Mesothelial cell of epicardium (in vitro differentiated cells): ENCODE data around the gene KCNA2. TPM values are rescaled to one million over a fixed set of nuclear protein-coding genes. Genes with fewer than 3 reads are reported as not detected.

Experiments
- DNase-seq, 2 experiments: peaks; one replicate each; pipeline ENCODE4 v3.0.0; 2021; ENCODE audit warnings: low spot score in 2 of 2; ENCODE audit not compliant: unreplicated experiment in 2 of 2
- H3K27ac Mint-ChIP-seq: 2 replicates; pipeline ENCODE4 v1.8.0; 2021; ENCODE audit warnings: mixed read lengths
- H3K27me3 Mint-ChIP-seq: 2 replicates; pipeline ENCODE4 v1.8.0; 2021; ENCODE audit warnings: low read depth, mixed read lengths
- H3K36me3 Mint-ChIP-seq: 2 replicates; pipeline ENCODE4 v1.8.0; 2021; ENCODE audit warnings: mixed read lengths
- H3K4me1 Mint-ChIP-seq: 2 replicates; pipeline ENCODE4 v1.8.0; 2021; ENCODE audit warnings: mixed read lengths
- H3K4me3 Mint-ChIP-seq: 2 replicates; pipeline ENCODE4 v1.8.0; 2021; ENCODE audit warnings: mild to moderate bottlenecking, moderate library complexity, mixed read lengths
- H3K9me3 Mint-ChIP-seq: 2 replicates; pipeline ENCODE4 v1.8.0; 2021; ENCODE audit warnings: mixed read lengths
- CTCF ChIP-seq: fragments of 200-600 bp; sonication (generic); IDR thresholded peaks from one replicate; pipeline ENCODE4 v1.5.0; 2021; ENCODE audit warnings: antibody characterized with exemption; ENCODE audit not compliant: unreplicated experiment
- total RNA-seq: library from RNA; stranded (reverse); gene quantifications from 3 replicates; pipeline ENCODE4 v1.2.1, GENCODE V29; 2021

The KCNA2 gene
- total RNA-seq, 1 donor from 2014 or later = 0.58 TPM

- Mint-ChIP-seq H3K36me3 (no peaks in the 10 kb centered on the region), H3K27ac (no peak overlapping the region), H3K4me1 (peaks cover 9% of the 10 kb centered on the region), H3K27me3 (peaks cover 96% of the 10 kb centered on the region), H3K4me3 (no peak overlapping the region), H3K9me3 (no peaks in the 10 kb centered on the region)
- DNase-seq = no peak
- TF ChIP-seq CTCF = no peak
Observed at GRCh38 chr1:110610696-110611286, 4.6 kb upstream of the KCNA2 start.

GRCh38 chr1:110610084-110610483 lies 3.9 kb upstream of the KCNA2 start:
- H3K27me3 Mint-ChIP-seq = peaks cover 96% of the 10 kb centered on the region
- H3K27ac Mint-ChIP-seq = no peak overlapping the region
- H3K36me3 Mint-ChIP-seq = no peaks in the 10 kb centered on the region
- TF ChIP-seq CTCF = no peak
- no peak overlapping the region for H3K4me3 Mint-ChIP-seq
- DNase-seq = no peak
- peaks cover 11% of the 10 kb centered on the region for H3K4me1 Mint-ChIP-seq
- no peaks in the 10 kb centered on the region for H3K9me3 Mint-ChIP-seq

- peaks cover 96% of the 10 kb centered on the region for H3K27me3 Mint-ChIP-seq
- DNase-seq = no peak
- H3K36me3 Mint-ChIP-seq = no peaks in the 10 kb centered on the region
- H3K4me3 Mint-ChIP-seq = no peak overlapping the region
- no peaks in the 10 kb centered on the region for H3K9me3 Mint-ChIP-seq
- H3K27ac Mint-ChIP-seq = no peak overlapping the region
- H3K4me1 Mint-ChIP-seq = peaks cover 11% of the 10 kb centered on the region
- TF ChIP-seq CTCF = no peak
Observed at GRCh38 chr1:110608247-110608646, 2.1 kb upstream of the KCNA2 start.

- no peak for TF ChIP-seq CTCF
- H3K4me3 Mint-ChIP-seq = peak overlapping the region; percentile 36
- peaks cover 11% of the 10 kb centered on the region for H3K4me1 Mint-ChIP-seq
- no peaks in the 10 kb centered on the region for H3K9me3 Mint-ChIP-seq
- H3K27ac Mint-ChIP-seq = no peak overlapping the region
- DNase-seq = no peak
- peaks cover 96% of the 10 kb centered on the region for H3K27me3 Mint-ChIP-seq
- no peaks in the 10 kb centered on the region for H3K36me3 Mint-ChIP-seq
Observed at GRCh38 chr1:110607536-110608230, 1.5 kb upstream of the KCNA2 start.

GRCh38 chr1:110606657-110607535 lies 738 bp upstream of the KCNA2 start:
- H3K27ac Mint-ChIP-seq = no peak overlapping the region
- peak in 1 of 2 experiments; percentile 40 for DNase-seq
- H3K27me3 Mint-ChIP-seq = peaks cover 95% of the 10 kb centered on the region
- TF ChIP-seq CTCF = no peak
- H3K4me3 Mint-ChIP-seq = peak overlapping the region; percentile 70
- H3K36me3 Mint-ChIP-seq = no peaks in the 10 kb centered on the region
- peaks cover 11% of the 10 kb centered on the region for H3K4me1 Mint-ChIP-seq
- H3K9me3 Mint-ChIP-seq = no peaks in the 10 kb centered on the region
